Measurements from ENCODE around the gene TBX18. TPM values are rescaled to one million over a fixed set of nuclear protein-coding genes. Genes with fewer than 3 reads are reported as not detected.

The TBX18 gene
- total and polyA plus RNA-seq, 10 donors, result under 0.01 to 0.17 (median 0.03) TPM; not detected in 5

GRCh38 chr6:84657486-84657885 lies 106.9 kb downstream of the TBX18 start:
- no peaks in the 10 kb centered on the region for H3K9me3 ChIP-seq
- intact Hi-C loops (cut with DNase I; ENCODE audit: low total_unique reads), result no loop called here

GRCh38 chr6:84657025-84657424 lies 107.4 kb downstream of the TBX18 start:
- intact Hi-C loops (cut with DNase I; ENCODE audit: low total_unique reads), result no loop called here
- TF ChIP-seq CTCF (IDR thresholded peaks at IDR 0.05 in 8 of 11, conservative IDR thresholded peaks at IDR 0.05 in 3 of 11), result no peak
- TF ChIP-seq POLR2A (IDR thresholded peaks at IDR 0.05), result no peak
- TF ChIP-seq POLR2AphosphoS5 (IDR thresholded peaks at IDR 0.05), result no peak
- WGBS, 5 donors, result 59 to 77% (median 73%) methylated on average over 2 of the region's 2 CpGs
- H3K4me3 ChIP-seq, result no peak overlapping the region
- no peaks in the 10 kb centered on the region for H3K4me1 ChIP-seq
- H3K27me3 ChIP-seq (replicated peaks in 1 of 7), result no peaks in the 10 kb centered on the region
- DNase-seq, result no peak
- H3K9me3 ChIP-seq, result no peaks in the 10 kb centered on the region
- no peaks in the 10 kb centered on the region for H3K36me3 ChIP-seq
- H3K27ac ChIP-seq, result no peak overlapping the region

More at GRCh38 chr6:84657486-84657885, 106.9 kb downstream of the TBX18 start:
- Histone ChIP-seq H3K36me3 (no peaks in the 10 kb centered on the region), H3K4me1 (no peaks in the 10 kb centered on the region), H3K4me3 (no peak overlapping the region), H3K27me3 (replicated peaks in 1 of 7) (no peaks in the 10 kb centered on the region), H3K27ac (no peak overlapping the region)
- TF ChIP-seq POLR2AphosphoS5 (IDR thresholded peaks at IDR 0.05), result no peak
- WGBS, 5 donors, result 75 to 85% (median 82%) methylated on average over 2 of the region's 2 CpGs
- no peak for DNase-seq

- Histone ChIP-seq H3K9me3 (no peaks in the 10 kb centered on the region), H3K4me3 (no peak overlapping the region), H3K27me3 (replicated peaks in 1 of 7) (no peaks in the 10 kb centered on the region), H3K36me3 (no peaks in the 10 kb centered on the region), H3K4me1 (no peaks in the 10 kb centered on the region), H3K27ac (no peak overlapping the region)
- TF ChIP-seq CTCF (IDR thresholded peaks at IDR 0.05 in 8 of 11, conservative IDR thresholded peaks at IDR 0.05 in 3 of 11), result no peak
- no peak for TF ChIP-seq POLR2AphosphoS5 (IDR thresholded peaks at IDR 0.05)
- no peak for TF ChIP-seq POLR2A (IDR thresholded peaks at IDR 0.05)
- intact Hi-C loops (cut with DNase I; ENCODE audit: low total_unique reads), result no loop called here
- 72 to 79% (median 75%) methylated on average over 3 of the region's 3 CpGs for WGBS, 5 donors
- no peak for DNase-seq
Measured at GRCh38 chr6:84653027-84653551, 111.3 kb downstream of the TBX18 start.

- H3K36me3 ChIP-seq, result no peaks in the 10 kb centered on the region
- H3K27ac ChIP-seq, result no peak overlapping the region
- no peaks in the 10 kb centered on the region for H3K27me3 ChIP-seq (replicated peaks in 1 of 7)
- 69 to 84% (median 76%) methylated on average over 3 of the region's 3 CpGs for WGBS, 5 donors
- H3K9me3 ChIP-seq, result no peaks in the 10 kb centered on the region
- H3K4me3 ChIP-seq, result no peak overlapping the region
- H3K4me1 ChIP-seq, result no peaks in the 10 kb centered on the region
- TF ChIP-seq POLR2A (IDR thresholded peaks at IDR 0.05), result no peak
- no peak for TF ChIP-seq CTCF (IDR thresholded peaks at IDR 0.05 in 8 of 11, conservative IDR thresholded peaks at IDR 0.05 in 3 of 11)
- TF ChIP-seq POLR2AphosphoS5 (IDR thresholded peaks at IDR 0.05), result no peak
- DNase-seq, result no peak
- intact Hi-C loops (cut with DNase I; ENCODE audit: low total_unique reads), result no loop called here
Measured at GRCh38 chr6:84652356-84653026, 111.9 kb downstream of the TBX18 start.
